PC-3 (cell line): Measurements from ENCODE around the gene ARHGAP9. TPM values are rescaled to one million over a fixed set of nuclear protein-coding genes. Genes with fewer than 3 reads are reported as not detected.

ENCODE experiments used
- ATAC-seq: fragments of 200-7000 bp; cut with Tn5 transposase; 2 replicates; pipeline ENCODE4 v1.9.1; 2020; ENCODE audit warnings: mild to moderate bottlenecking, moderate library complexity
- BruUV-seq: library from RNA; stranded (reverse); fragments of 400-500 nt; replicated peaks from 2 replicates; lab custom pipeline; 2021; lab: Mats Ljungman, UMichigan
- CTCF ChIA-PET: fragments of 300-600 bp; sonication (Branson Sonifier 250); formaldehyde crosslinking; loops from one replicate; lab custom pipeline; 2022; ENCODE audit warnings: antibody characterized with exemption; lab: Charles Lee
- POLR2A ChIA-PET: fragments of 300-600 bp; sonication (Branson Sonifier 250); formaldehyde crosslinking; loops from one replicate; lab custom pipeline; 2022; ENCODE audit warnings: antibody characterized with exemption; ENCODE audit not compliant: unreplicated experiment; lab: Charles Lee
- DNase-seq: peaks from one replicate; pipeline ENCODE4 v3.0.0-alpha.2; 2015
- H2AFZ ChIP-seq: fragments of 300-600 bp; sonication (generic); 2 replicates; pipeline ENCODE4 v1.6.0; 2016; ENCODE audit warnings: antibody characterized with exemption, low read length
- H3F3A ChIP-seq: fragments of 300-600 bp; sonication (generic); one replicate; pipeline ENCODE4 v1.6.0; 2017; ENCODE audit warnings: antibody characterized with exemption, low read length, control low read depth, mild to moderate bottlenecking; ENCODE audit not compliant: unreplicated experiment
- H3K27ac ChIP-seq: fragments of 300-600 bp; sonication (generic); 2 replicates; pipeline ENCODE4 v1.5.1; 2016; ENCODE audit warnings: mild to moderate bottlenecking, low read length
- H3K27me3 ChIP-seq: fragments of 300-600 bp; sonication (generic); 2 replicates; pipeline ENCODE4 v1.6.1; 2016; ENCODE audit warnings: low read length, mixed read lengths
- H3K36me3 ChIP-seq: fragments of 300-600 bp; sonication (generic); 2 replicates; pipeline ENCODE4 v1.6.1; 2016; ENCODE audit warnings: low read depth, mixed run types, low read length, mixed read lengths
- H3K4me1 ChIP-seq: fragments of 300-600 bp; sonication (generic); 2 replicates; pipeline ENCODE4 v1.5.1; 2016; ENCODE audit warnings: low read length; ENCODE audit not compliant: insufficient read depth
- H3K4me2 ChIP-seq: fragments of 300-600 bp; sonication (generic); 2 replicates; pipeline ENCODE4 v1.6.0; 2016; ENCODE audit warnings: low read length
- H3K4me3 ChIP-seq: fragments of 300-600 bp; sonication (generic); 2 replicates; pipeline ENCODE4 v1.5.1; 2016; ENCODE audit warnings: mild to moderate bottlenecking, low read length, mixed read lengths
- H3K79me2 ChIP-seq: fragments of 300-600 bp; sonication (generic); 2 replicates; pipeline ENCODE4 v1.6.1; 2017; ENCODE audit warnings: low read length, mixed read lengths
- H3K9ac ChIP-seq: fragments of 300-600 bp; sonication (generic); 2 replicates; pipeline ENCODE4 v1.6.0; 2016; ENCODE audit warnings: mild to moderate bottlenecking, low read length
- H3K9me2 ChIP-seq: fragments of 300-600 bp; sonication (generic); replicated peaks from 2 replicates; pipeline ENCODE4 v1.6.1; 2016; ENCODE audit warnings: mixed run types, low read length, mixed read lengths
- H3K9me3 ChIP-seq: fragments of 300-600 bp; sonication (generic); 2 replicates; pipeline ENCODE4 v1.6.1; 2016; ENCODE audit warnings: low read length, mixed read lengths
- H4K20me1 ChIP-seq: fragments of 300-600 bp; sonication (generic); 2 replicates; pipeline ENCODE4 v1.6.1; 2016; ENCODE audit warnings: low read length, mixed read lengths
- CTCF ChIP-seq: fragments of 300-600 bp; sonication (generic); conservative IDR thresholded peaks from 2 replicates; pipeline ENCODE4 v1.5.1; 2017; ENCODE audit warnings: antibody characterized with exemption, low read depth, mild to moderate bottlenecking, low read length
- EZH2 ChIP-seq: fragments of 300-600 bp; sonication (generic); IDR thresholded peaks from one replicate; pipeline ENCODE4 v1.6.1; 2017; ENCODE audit warnings: antibody characterized with exemption, mild to moderate bottlenecking, low read length; ENCODE audit not compliant: unreplicated experiment
- EZH2phosphoT487 ChIP-seq: fragments of 300-600 bp; sonication (generic); IDR thresholded peaks from 2 replicates; pipeline ENCODE4 v1.6.1; 2018; ENCODE audit warnings: mild to moderate bottlenecking, antibody characterized with exemption, low read length, borderline replicate concordance
- intact Hi-C: fragments of 100-400 bp; cut with micrococcal nuclease; formaldehyde crosslinking; loops from 2 replicates; pipeline ENCODE4 v1.9.0; 2023
- total RNA-seq: library from RNA; depleted of rRNA; stranded (reverse); fragments of >200 nt; gene quantifications from 2 replicates; pipeline ENCODE4 v1.2.3, GENCODE V29; 2014

The ARHGAP9 gene
- total RNA-seq, 1 experiment from 2014 or later: not detected

- POLR2A ChIA-PET: no interaction called here
- no peaks in the 10 kb centered on the region for H4K20me1 ChIP-seq
- H2AFZ ChIP-seq: no peak within 1 kb of the TSS
- 0 out of 2 replicates have a peak within 1 kb of the TSS, but pooled peaks have one; percentile 25 for H3K4me2 ChIP-seq
- intact Hi-C loops: no loop called here
- H3K9me2 ChIP-seq: no peaks in the 10 kb centered on the region
- no TSS peak for BruUV-seq
- no peaks in the 10 kb centered on the region for H3K9me3 ChIP-seq
- no peaks in the 10 kb centered on the region for H3K27me3 ChIP-seq
- no peak within 1 kb of the TSS for H3K4me3 ChIP-seq
- no peaks in the 10 kb centered on the region for H3K79me2 ChIP-seq
- no peak within 1 kb of the TSS for H3K9ac ChIP-seq
- TF ChIP-seq EZH2 (no peak), EZH2phosphoT487 (no peak), CTCF (no peak)
- ATAC-seq (no peak), DNase-seq (no peak)
- CTCF ChIA-PET: interaction anchor here (0.6 kb wide), 2 partner anchors 142 to 225 kb away, joined by 7 to 18 read pairs; partner anchors contain the start of gene SHMT2
- H3K4me1 ChIP-seq: peaks cover 23% of the 10 kb centered on the region
- no peaks in the 10 kb centered on the region for H3F3A ChIP-seq
- no peak within 1 kb of the TSS for H3K27ac ChIP-seq
- no peaks in the 10 kb centered on the region for H3K36me3 ChIP-seq
These were observed 24.9 kb downstream of the ARHGAP9 start, which contains the start of gene INHBE for GRCh38 chr12:57454566-57455373. INHBE (plus strand) TSS chr12:57455307; CDS start chr12:57455537, 230 bp downstream.

- Histone ChIP-seq H3K9me2 (no peaks in the 10 kb centered on the region), H2AFZ (no peak overlapping the region), H3F3A (no peaks in the 10 kb centered on the region), H3K4me2 (no peak overlapping the region), H3K27ac (no peak overlapping the region), H3K4me3 (no peak overlapping the region), H3K4me1 (peaks cover 23% of the 10 kb centered on the region), H3K27me3 (no peaks in the 10 kb centered on the region), H3K9me3 (no peaks in the 10 kb centered on the region), H3K9ac (no peak overlapping the region), H4K20me1 (no peaks in the 10 kb centered on the region), H3K36me3 (no peaks in the 10 kb centered on the region), H3K79me2 (no peaks in the 10 kb centered on the region)
- DNase-seq: no peak
- POLR2A ChIA-PET: no interaction called here
- BruUV-seq: no TSS peak
- intact Hi-C loops: no loop called here
- no peak for ATAC-seq
- TF ChIP-seq CTCF: no peak
- no peak for TF ChIP-seq EZH2
- no peak for TF ChIP-seq EZH2phosphoT487
- CTCF ChIA-PET: no interaction called here
These were observed 25.5 kb downstream of the ARHGAP9 start for GRCh38 chr12:57454213-57454565.
